ENCODE measurements around the gene PPP1R11.

Gene PPP1R11

GRCh38 chr6:30074331-30075093 is 7.5 kb downstream of the PPP1R11 start:
- Histone ChIP-seq H3K18ac (ENCODE audit: low read depth in 1 of 2, low read length in 2 of 2) (no peak overlapping the region), H2BK5ac (ENCODE audit: low read depth, low read length, poor library complexity, severe bottlenecking) (no peak overlapping the region), H3K4me2 (ENCODE audit: low read length, poor library complexity, severe bottlenecking) (peak overlapping the region; percentile 58), H4K91ac (ENCODE audit: low read length) (no peak overlapping the region), H3K27ac (ENCODE audit: low read length, poor library complexity, severe bottlenecking) (no peak overlapping the region), H3K4me3 (ENCODE audit: insufficient read depth in 1 of 2, low read depth in 1 of 2, low read length in 2 of 2) (peak overlapping the region in 1 of 2 experiments; percentile 63), H3K9ac (ENCODE audit: low read length) (no peak overlapping the region), H2BK120ac (ENCODE audit: low read depth, low read length) (no peak overlapping the region), H3K9me3 (ENCODE audit: control insufficient read depth, low read length) (no peaks in the 10 kb centered on the region), H2BK12ac (ENCODE audit: low read length in 2 of 2) (no peak overlapping the region), H3K4ac (ENCODE audit: low read depth in 1 of 2, low read length in 2 of 2) (no peak overlapping the region), H3K79me1 (replicated peaks; ENCODE audit: low read length, poor library complexity, severe bottlenecking) (peaks cover 3% of the 10 kb centered on the region), H2BK15ac (ENCODE audit: low read depth, poor library complexity, severe bottlenecking) (no peak overlapping the region), H2AFZ (ENCODE audit: low read depth, low read length) (no peak overlapping the region), H3K23ac (ENCODE audit: low read length in 2 of 2) (no peak overlapping the region), H3K27me3 (ENCODE audit: control insufficient read depth in 1 of 2, insufficient read depth in 1 of 2, low read length in 2 of 2) (peaks cover 81 to 93% of the 10 kb centered on the region in 2 experiments), H2AK5ac (ENCODE audit: low read length, severe bottlenecking) (no peak overlapping the region), H3K14ac (ENCODE audit: low read length in 2 of 2) (no peak overlapping the region), H3K4me1 (ENCODE audit: control insufficient read depth, insufficient read depth, low read depth, low read length) (peaks cover 28% of the 10 kb centered on the region), H3K36me3 (ENCODE audit: control insufficient read depth in 1 of 2, insufficient read depth in 2 of 2, low read depth in 1 of 2, low read length in 2 of 2) (peaks cover 9 to 11% of the 10 kb centered on the region in 2 experiments), H4K8ac (ENCODE audit: low read length) (no peak overlapping the region)
- no peak for DNase-seq
- 3% methylated on average over 35 of the region's 37 CpGs for WGBS

GRCh38 chr6:30075094-30075789 is 8.2 kb downstream of the PPP1R11 start, which contains the start of gene RNF39:
Gene RNF39, minus strand, starts transcription at chr6:30075769. Its CDS starts 184 bp downstream, at chr6:30075585.
- Histone ChIP-seq H3K9me3 (ENCODE audit: control insufficient read depth, low read length) (no peaks in the 10 kb centered on the region), H4K8ac (ENCODE audit: low read length) (no peak within 1 kb of the TSS), H3K27ac (ENCODE audit: low read length, poor library complexity, severe bottlenecking) (no peak within 1 kb of the TSS), H2BK120ac (ENCODE audit: low read depth, low read length) (no peak within 1 kb of the TSS), H3K27me3 (ENCODE audit: control insufficient read depth in 1 of 2, insufficient read depth in 1 of 2, low read length in 2 of 2) (peaks cover 86 to 100% of the 10 kb centered on the region in 2 experiments), H3K36me3 (ENCODE audit: control insufficient read depth in 1 of 2, insufficient read depth in 2 of 2, low read depth in 1 of 2, low read length in 2 of 2) (peaks cover 2 to 10% of the 10 kb centered on the region in 2 experiments), H3K18ac (ENCODE audit: low read depth in 1 of 2, low read length in 2 of 2) (peak within 1 kb of the TSS in 1 of 2 experiments; percentile 29), H2AK5ac (ENCODE audit: low read length, severe bottlenecking) (no peak within 1 kb of the TSS), H3K4me3 (ENCODE audit: insufficient read depth in 1 of 2, low read depth in 1 of 2, low read length in 2 of 2) (peak within 1 kb of the TSS; percentile 36 to 63), H3K14ac (ENCODE audit: low read length in 2 of 2) (no peak within 1 kb of the TSS), H3K23ac (ENCODE audit: low read length in 2 of 2) (peak within 1 kb of the TSS in 1 of 2 experiments; percentile 94), H3K79me1 (replicated peaks; ENCODE audit: low read length, poor library complexity, severe bottlenecking) (peaks cover 3% of the 10 kb centered on the region), H2AFZ (ENCODE audit: low read depth, low read length) (peak within 1 kb of the TSS; percentile 62), H3K4ac (ENCODE audit: low read depth in 1 of 2, low read length in 2 of 2) (no peak within 1 kb of the TSS), H3K4me2 (ENCODE audit: low read length, poor library complexity, severe bottlenecking) (peak within 1 kb of the TSS; percentile 58), H4K91ac (ENCODE audit: low read length) (no peak within 1 kb of the TSS), H2BK15ac (ENCODE audit: low read depth, poor library complexity, severe bottlenecking) (no peak within 1 kb of the TSS), H3K4me1 (ENCODE audit: control insufficient read depth, insufficient read depth, low read depth, low read length) (peaks cover 28% of the 10 kb centered on the region), H2BK12ac (ENCODE audit: low read length in 2 of 2) (no peak within 1 kb of the TSS), H3K9ac (ENCODE audit: low read length) (no peak within 1 kb of the TSS), H2BK5ac (ENCODE audit: low read depth, low read length, poor library complexity, severe bottlenecking) (no peak within 1 kb of the TSS)
- WGBS, result 2% methylated on average over 44 of the region's 64 CpGs
- DNase-seq, result no peak

- H3K18ac ChIP-seq (ENCODE audit: low read depth in 1 of 2, low read length in 2 of 2), result peak overlapping the region in 1 of 2 experiments; percentile 29
- no peak for DNase-seq
- peaks cover 86 to 92% of the 10 kb centered on the region in 2 experiments for H3K27me3 ChIP-seq (ENCODE audit: control insufficient read depth in 1 of 2, insufficient read depth in 1 of 2, low read length in 2 of 2)
- 39% methylated on average over 15 of the region's 22 CpGs for WGBS
- H2BK120ac ChIP-seq (ENCODE audit: low read depth, low read length), result no peak overlapping the region
- no peak overlapping the region for H3K4me2 ChIP-seq (ENCODE audit: low read length, poor library complexity, severe bottlenecking)
- no peaks in the 10 kb centered on the region for H3K79me1 ChIP-seq (replicated peaks; ENCODE audit: low read length, poor library complexity, severe bottlenecking)
- no peak overlapping the region for H2BK15ac ChIP-seq (ENCODE audit: low read depth, poor library complexity, severe bottlenecking)
- no peak overlapping the region for H3K14ac ChIP-seq (ENCODE audit: low read length in 2 of 2)
- no peak overlapping the region for H2BK12ac ChIP-seq (ENCODE audit: low read length in 2 of 2)
- H4K8ac ChIP-seq (ENCODE audit: low read length), result no peak overlapping the region
- no peak overlapping the region for H2BK5ac ChIP-seq (ENCODE audit: low read depth, low read length, poor library complexity, severe bottlenecking)
- no peak overlapping the region for H3K4ac ChIP-seq (ENCODE audit: low read depth in 1 of 2, low read length in 2 of 2)
- H2AK5ac ChIP-seq (ENCODE audit: low read length, severe bottlenecking), result no peak overlapping the region
- H3K9ac ChIP-seq (ENCODE audit: low read length), result no peak overlapping the region
- H4K91ac ChIP-seq (ENCODE audit: low read length), result no peak overlapping the region
- H3K9me3 ChIP-seq (ENCODE audit: control insufficient read depth, low read length), result no peaks in the 10 kb centered on the region
- H2AFZ ChIP-seq (ENCODE audit: low read depth, low read length), result no peak overlapping the region
- H3K27ac ChIP-seq (ENCODE audit: low read length, poor library complexity, severe bottlenecking), result no peak overlapping the region
- peak overlapping the region in 1 of 2 experiments; percentile 80 for H3K23ac ChIP-seq (ENCODE audit: low read length in 2 of 2)
- H3K4me3 ChIP-seq (ENCODE audit: insufficient read depth in 1 of 2, low read depth in 1 of 2, low read length in 2 of 2), result peak overlapping the region in 1 of 2 experiments; percentile 63
- H3K4me1 ChIP-seq (ENCODE audit: control insufficient read depth, insufficient read depth, low read depth, low read length), result peaks cover 25% of the 10 kb centered on the region
- H3K36me3 ChIP-seq (ENCODE audit: control insufficient read depth in 1 of 2, insufficient read depth in 2 of 2, low read depth in 1 of 2, low read length in 2 of 2), result peaks cover 0 to 3% of the 10 kb centered on the region in 2 experiments
Measured at GRCh38 chr6:30075790-30076732, 9.1 kb downstream of the PPP1R11 start.
